IPS-11a (cell line): ENCODE results near the gene MIA2.

ENCODE experiments used
- H3K4me3 ChIP-seq: one replicate; pipeline ENCODE4 v1.5.1; 2013; ENCODE audit warnings: low read depth, low read length, control low read depth

Gene MIA2

DNA sequence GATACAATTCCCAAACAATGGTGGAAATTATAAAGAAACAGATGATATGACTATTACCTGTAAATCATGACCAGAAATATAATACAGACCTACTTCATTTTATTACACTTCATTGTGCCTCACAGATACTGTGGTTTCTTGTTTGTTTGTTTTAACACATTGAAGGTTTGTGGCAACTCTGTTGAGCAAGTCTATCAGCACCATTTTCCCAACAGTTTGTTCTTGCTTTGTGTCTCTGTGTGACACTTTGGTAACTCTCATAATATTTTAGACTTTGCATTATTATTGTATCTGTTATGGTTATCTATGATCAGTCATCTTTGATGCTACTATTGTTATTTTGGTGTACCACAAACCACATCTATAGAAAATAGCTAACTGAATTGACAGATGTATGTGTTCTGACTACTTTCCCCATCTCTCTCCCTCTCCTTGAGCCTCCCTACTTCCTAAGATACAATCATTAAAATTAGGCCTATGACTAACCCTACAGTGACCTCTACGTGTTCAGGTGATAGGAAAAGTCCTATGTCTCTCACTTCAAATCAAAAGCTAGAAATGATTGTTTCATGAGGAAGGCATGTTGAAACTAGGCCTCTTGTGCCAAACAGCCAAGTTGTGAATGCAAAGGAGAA, 149.4 kb downstream of the MIA2 start:
- H3K4me3 ChIP-seq = no peak overlapping the region

GRCh38 chr14:39383741-39384140, 150.0 kb downstream of the MIA2 start:
- no peak overlapping the region for H3K4me3 ChIP-seq

GRCh38 chr14:39384177-39384576, 150.5 kb downstream of the MIA2 start:
- H3K4me3 ChIP-seq = no peak overlapping the region

- no peak overlapping the region for H3K4me3 ChIP-seq
These were observed 159.6 kb downstream of the MIA2 start for GRCh38 chr14:39393289-39393688.

GRCh38 chr14:39395555-39396254, 162.0 kb downstream of the MIA2 start:
- H3K4me3 ChIP-seq = no peak overlapping the region

DNA sequence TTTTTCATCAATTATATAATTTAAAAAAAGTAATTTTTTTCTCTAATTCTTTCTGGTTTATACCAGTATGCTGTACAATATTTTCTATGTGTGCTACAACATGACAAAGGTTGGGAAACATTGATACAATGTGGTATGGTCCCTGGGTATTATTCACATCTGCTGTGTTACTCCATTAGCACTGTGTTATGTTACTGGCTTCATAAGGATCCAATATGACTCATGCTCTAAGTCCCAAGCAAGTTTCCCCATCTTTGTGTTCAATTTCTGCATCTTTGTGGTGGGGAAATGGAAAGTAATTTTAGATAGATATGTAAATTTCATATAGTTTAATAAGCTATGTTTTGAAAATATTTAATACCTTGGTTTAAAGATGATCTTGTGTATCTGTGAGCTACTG, 162.7 kb downstream of the MIA2 start:
- no peak overlapping the region for H3K4me3 ChIP-seq

DNA sequence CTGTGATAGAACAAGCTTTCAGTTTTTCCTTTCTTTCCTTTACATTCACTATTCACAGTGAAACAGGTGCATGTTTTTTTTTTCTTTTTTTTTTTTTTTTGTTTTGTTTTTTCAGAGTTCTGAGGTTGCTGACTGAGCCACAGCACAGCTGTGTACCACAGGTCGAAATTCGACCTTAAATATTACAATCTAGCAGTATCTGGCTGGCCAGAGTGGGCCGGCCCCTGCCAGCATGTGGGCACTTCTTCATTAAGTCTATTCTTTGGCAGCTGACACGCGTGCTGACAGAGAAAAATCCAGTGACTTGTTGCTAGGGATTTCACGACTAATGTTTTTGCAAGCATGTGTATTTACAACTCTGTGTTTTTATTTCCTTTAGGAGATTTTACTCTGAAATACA, 164.7 kb downstream of the MIA2 start:
- no peak overlapping the region for H3K4me3 ChIP-seq

DNA sequence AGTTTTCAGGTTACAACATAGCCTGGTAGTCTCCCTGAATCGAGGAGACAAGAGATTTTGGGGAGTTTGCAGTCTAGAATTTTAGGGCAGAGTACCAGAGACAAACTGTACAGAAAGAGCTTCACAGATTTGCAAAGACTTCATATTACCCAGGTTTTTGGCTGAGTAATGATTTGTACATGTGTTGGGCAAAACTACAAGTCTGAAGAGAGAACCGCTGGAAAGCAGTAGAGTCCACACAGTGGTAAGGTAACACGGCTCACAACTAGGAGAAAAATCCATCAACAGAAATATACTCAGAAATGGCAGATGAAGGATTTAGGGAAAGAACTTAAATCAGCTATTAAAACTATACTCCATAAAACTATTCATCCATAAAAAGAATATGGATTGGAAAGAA, 172.8 kb downstream of the MIA2 start:
- no peak overlapping the region for H3K4me3 ChIP-seq

GRCh38 chr14:39416072-39416471, 182.4 kb downstream of the MIA2 start:
- H3K4me3 ChIP-seq = no peak overlapping the region

DNA sequence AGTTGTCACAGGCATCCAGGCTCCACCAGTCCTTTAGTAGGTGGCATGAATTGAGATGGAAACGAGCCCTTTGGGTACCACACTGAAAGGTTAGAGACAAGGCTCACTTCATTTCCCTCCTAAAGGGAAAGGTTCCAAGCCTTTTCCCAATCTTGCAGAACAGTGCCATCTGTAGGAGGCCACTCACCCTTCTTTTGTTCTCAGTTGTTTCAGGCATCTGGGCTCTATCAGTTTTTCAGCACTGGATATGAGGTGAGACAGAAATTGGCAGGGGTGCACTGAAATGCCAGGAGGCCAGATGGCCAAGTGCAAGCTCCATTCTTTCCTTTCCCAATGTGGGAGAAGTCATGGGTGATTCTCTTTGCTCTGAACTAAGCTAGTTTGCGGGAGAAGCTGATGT, 183.3 kb downstream of the MIA2 start:
- no peak overlapping the region for H3K4me3 ChIP-seq

DNA sequence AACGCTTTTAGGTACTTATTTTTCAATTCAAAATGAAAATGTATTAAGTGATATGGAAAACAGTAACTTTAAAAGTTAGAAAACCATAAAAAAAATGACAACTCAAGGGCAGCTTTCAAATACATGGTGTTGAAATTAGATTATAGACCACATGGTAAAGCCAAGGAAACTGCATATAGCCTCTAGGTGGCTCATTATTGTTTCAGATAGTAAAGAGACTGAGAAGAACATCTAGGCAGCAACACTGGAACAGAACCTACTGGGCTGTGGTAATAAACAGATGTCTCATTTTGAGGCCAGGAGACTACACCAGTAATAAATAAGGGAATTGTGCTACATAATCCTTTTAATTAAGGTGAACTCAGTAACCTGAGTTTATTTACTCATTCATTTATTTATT, 185.6 kb downstream of the MIA2 start:
- no peak overlapping the region for H3K4me3 ChIP-seq

DNA sequence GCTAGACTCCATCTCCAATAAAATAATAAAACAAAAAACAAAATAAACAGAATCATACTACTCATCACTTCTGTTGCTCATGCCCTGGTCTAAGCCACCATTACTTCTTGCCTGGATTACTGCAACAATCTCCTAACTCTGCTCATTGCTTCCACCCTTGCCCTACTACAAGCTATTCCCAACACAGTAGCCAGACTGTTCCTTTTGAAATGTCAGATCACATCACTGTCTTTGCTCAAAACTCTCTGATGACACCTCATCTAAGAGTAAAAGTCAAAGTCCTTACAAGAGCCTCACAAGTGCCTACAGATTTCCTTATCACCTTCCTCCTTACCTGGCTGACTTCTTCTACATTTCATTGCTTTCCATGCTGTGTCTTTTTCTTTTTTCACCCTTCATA, 188.5 kb downstream of the MIA2 start:
- H3K4me3 ChIP-seq = no peak overlapping the region

- H3K4me3 ChIP-seq = no peak overlapping the region
These were observed 190.1 kb downstream of the MIA2 start for GRCh38 chr14:39423793-39424192.

DNA sequence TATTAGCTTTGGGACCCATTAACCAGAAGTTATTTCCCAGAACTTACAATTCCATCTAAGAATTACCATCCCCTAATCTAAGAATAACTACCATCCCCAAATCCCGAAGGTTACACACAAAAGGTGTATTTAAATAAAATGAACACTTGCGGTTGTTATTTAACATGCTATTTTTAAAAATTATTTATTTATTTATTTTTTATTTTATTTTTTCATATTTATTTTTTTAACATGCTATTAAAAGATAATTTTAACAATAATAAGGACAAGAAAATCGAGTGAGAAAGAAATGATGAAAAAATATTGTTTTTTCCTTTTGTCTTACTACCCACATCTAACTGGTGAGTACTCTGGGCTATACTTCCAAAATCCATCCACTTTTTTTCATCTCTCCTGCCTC, 192.2 kb downstream of the MIA2 start:
- no peak overlapping the region for H3K4me3 ChIP-seq

GRCh38 chr14:39426605-39427004, 192.9 kb downstream of the MIA2 start:
- H3K4me3 ChIP-seq = no peak overlapping the region

DNA sequence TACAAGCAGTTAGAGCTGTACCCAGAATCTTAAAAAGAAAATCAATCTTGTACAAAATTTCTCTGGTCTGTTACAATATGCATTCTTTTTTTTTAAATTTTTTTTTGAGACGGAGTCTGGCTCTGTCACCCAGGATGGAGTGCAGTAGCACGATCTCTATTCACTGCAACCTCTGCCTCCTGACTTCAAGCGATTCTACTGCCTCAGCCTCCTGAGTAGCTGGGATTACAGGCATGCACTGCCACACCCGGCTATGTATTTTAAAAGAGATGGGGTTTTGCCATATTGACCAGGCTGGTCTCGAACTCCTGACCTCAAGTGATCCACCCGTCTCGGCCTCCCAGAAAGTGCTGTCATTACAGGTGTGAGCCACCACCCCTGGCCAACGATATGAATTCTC, 194.4 kb downstream of the MIA2 start:
- H3K4me3 ChIP-seq = no peak overlapping the region

GRCh38 chr14:39430762-39431415, 197.2 kb downstream of the MIA2 start:
- peak overlapping the region; percentile 92 for H3K4me3 ChIP-seq

DNA sequence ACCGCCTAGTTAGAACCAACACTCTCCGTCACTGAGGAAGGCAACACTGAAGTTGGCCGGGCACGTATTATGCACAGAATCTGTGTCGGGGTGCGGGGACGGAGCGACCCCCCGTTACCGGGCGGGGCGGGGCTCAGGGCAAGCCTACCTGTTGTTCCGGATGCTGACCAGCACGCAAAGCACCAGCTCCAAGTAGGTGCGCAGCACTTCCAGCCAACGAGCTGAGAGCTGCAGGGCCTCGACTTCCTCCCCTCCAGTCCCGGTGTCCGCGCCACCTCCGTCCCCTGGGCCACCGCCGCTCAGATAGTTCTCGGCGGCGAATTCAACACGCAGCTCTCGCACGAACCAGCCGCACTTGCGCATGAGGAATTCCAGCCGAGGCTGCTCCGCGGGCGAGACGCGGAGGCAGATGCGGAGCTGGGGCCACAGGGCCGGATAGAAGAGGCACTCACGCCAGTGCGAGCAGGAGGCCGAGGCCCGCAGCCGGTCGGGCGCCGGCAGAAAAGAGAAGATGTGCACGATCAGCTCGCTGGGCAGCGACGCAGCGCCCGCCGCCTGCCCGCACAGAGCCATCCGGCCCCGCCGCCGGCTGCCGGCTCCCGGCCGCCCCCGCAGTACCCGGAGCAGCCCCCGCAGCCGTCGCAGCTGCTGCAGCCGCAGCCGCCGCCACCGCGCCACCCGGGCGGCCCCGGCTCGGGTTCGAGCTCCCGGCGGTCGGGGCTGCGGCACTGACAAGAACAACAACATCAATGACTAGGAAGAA, 197.9 kb downstream of the MIA2 start:
- peak overlapping the region; percentile 92 for H3K4me3 ChIP-seq

DNA sequence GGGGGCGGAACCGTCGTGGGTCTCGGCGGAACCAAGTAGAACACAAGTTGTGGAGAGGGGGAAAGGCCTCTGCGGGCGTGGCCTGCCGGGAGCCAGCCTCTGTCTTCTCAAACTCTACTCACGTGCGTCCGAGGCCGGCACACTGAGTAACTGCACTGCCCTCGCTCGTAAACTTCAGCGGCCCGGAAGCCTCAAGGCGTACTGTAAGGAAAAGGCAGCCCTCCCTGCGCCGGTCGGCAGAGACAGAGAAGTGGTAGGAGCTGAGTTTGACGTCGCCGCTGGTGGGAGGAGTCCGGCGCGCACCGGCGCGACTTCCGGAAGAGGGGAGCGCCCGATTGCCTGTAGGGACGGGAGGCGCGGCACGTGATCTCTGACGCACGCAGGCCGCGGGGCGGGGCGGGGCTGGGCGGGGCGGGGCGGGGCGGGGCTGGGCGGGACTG, 198.5 kb downstream of the MIA2 start, which contains the start of gene FBXO33:
Gene FBXO33, minus strand, starts transcription at position 255 of the 440 bp plus-strand sequence. CDS start 271 bp downstream, outside the sequence.
- H3K4me3 ChIP-seq = peak within 1 kb of the TSS; percentile 92

GRCh38 chr14:39432619-39433451, 199.1 kb downstream of the MIA2 start:
- peak overlapping the region; percentile 84 for H3K4me3 ChIP-seq

DNA sequence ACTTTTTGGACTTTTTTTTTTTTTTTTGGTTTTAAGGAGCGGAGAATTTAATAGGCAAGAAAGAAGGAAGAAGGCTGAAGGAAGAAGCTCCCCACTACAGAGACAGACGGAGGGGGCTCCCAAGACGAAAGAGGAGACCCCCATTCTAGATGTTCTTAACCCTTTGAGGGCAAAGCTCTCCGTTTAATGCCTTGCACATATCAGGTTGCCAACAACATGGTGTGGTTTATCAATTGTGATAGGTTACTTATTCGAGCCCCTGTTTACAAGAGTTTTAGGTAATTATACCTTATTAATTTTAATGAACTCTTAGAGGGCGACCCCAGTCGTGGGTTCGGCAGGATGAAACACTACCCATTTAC, 199.7 kb downstream of the MIA2 start:
- H3K4me3 ChIP-seq = peak overlapping the region; percentile 84
